NT2/D1 (cell line): ENCODE measurements around the gene RBM47.
"Not testable (repeated sequence)": the region's sequence is repeated elsewhere in the genome, so short reads cannot be mapped to it uniquely, and the experiment has no call there.

Source experiments
- DNase-seq: peaks from one replicate; pipeline ENCODE4 v3.0.0-alpha.2; 2011; ENCODE audit warnings: low read depth, low spot score
- H3K27me3 ChIP-seq: 2 replicates; pipeline ENCODE4 v1.6.0; 2011; ENCODE audit warnings: mild to moderate bottlenecking; ENCODE audit not compliant: insufficient read length, insufficient read depth
- H3K36me3 ChIP-seq: 2 replicates; pipeline ENCODE4 v1.6.1; 2011; ENCODE audit warnings: mild to moderate bottlenecking, low read length, mixed read lengths; ENCODE audit not compliant: insufficient read depth, insufficient read length
- H3K4me1 ChIP-seq: 2 replicates; pipeline ENCODE4 v1.5.1; 2011; ENCODE audit not compliant: insufficient read depth, insufficient read length
- H3K4me3 ChIP-seq: 2 replicates; pipeline ENCODE4 v1.5.1; 2011; ENCODE audit warnings: low read depth; ENCODE audit not compliant: insufficient read length
- H3K9ac ChIP-seq: 2 replicates; pipeline ENCODE4 v1.6.0; 2011; ENCODE audit warnings: low read depth; ENCODE audit not compliant: insufficient read length
- H3K9me3 ChIP-seq: 2 replicates; pipeline ENCODE4 v1.5.1; 2011; ENCODE audit warnings: mild to moderate bottlenecking, low read length; ENCODE audit not compliant: insufficient read depth
- SUZ12 ChIP-seq: IDR thresholded peaks from 2 replicates; pipeline ENCODE4 v1.6.1; 2011; ENCODE audit not compliant: insufficient read length, insufficient read depth; ENCODE audit errors: extremely low read depth
- YY1 ChIP-seq: IDR thresholded peaks from 2 replicates; pipeline ENCODE4 v1.6.1; 2011; ENCODE audit not compliant: insufficient read length, insufficient read depth
- ZNF274 ChIP-seq: IDR thresholded peaks from 2 replicates; pipeline ENCODE4 v1.6.1; 2011; ENCODE audit warnings: mild to moderate bottlenecking, low read depth, low read length

RBM47 gene

GRCh38 chr4:40550196-40550595 lies 79.5 kb downstream of the RBM47 start:
- TF ChIP-seq ZNF274 (no peak), YY1 (no peak), SUZ12 (no peak)
- Histone ChIP-seq H3K4me3 (no peak overlapping the region), H3K9ac (no peak overlapping the region), H3K4me1 (no peaks in the 10 kb centered on the region), H3K36me3 (peaks cover 2% of the 10 kb centered on the region), H3K27me3 (no peaks in the 10 kb centered on the region), H3K9me3 (no peaks in the 10 kb centered on the region)
- DNase-seq: no peak

- no peaks in the 10 kb centered on the region for H3K4me1 ChIP-seq
- H3K4me3 ChIP-seq: no peak overlapping the region
- TF ChIP-seq SUZ12: no peak
- TF ChIP-seq ZNF274: no peak
- no peak overlapping the region for H3K9ac ChIP-seq
- H3K27me3 ChIP-seq: no peaks in the 10 kb centered on the region
- peaks cover 2% of the 10 kb centered on the region for H3K36me3 ChIP-seq
- no peaks in the 10 kb centered on the region for H3K9me3 ChIP-seq
- DNase-seq: no peak
Observed at GRCh38 chr4:40548256-40548655, 81.4 kb downstream of the RBM47 start.

- no peaks in the 10 kb centered on the region for H3K27me3 ChIP-seq
- DNase-seq: no peak
- H3K9ac ChIP-seq: no peak overlapping the region
- no peaks in the 10 kb centered on the region for H3K4me1 ChIP-seq
- H3K36me3 ChIP-seq: peaks cover 2% of the 10 kb centered on the region
- H3K9me3 ChIP-seq: no peaks in the 10 kb centered on the region
- TF ChIP-seq SUZ12: no peak
- TF ChIP-seq ZNF274: no peak
- TF ChIP-seq YY1: no peak
- H3K4me3 ChIP-seq: no peak overlapping the region
Observed at GRCh38 chr4:40547789-40548132, 81.9 kb downstream of the RBM47 start.

- H3K27me3 ChIP-seq: no peaks in the 10 kb centered on the region
- no peak for TF ChIP-seq ZNF274
- no peak for TF ChIP-seq YY1
- no peak for TF ChIP-seq SUZ12
- H3K4me3 ChIP-seq: no peak overlapping the region
- no peaks in the 10 kb centered on the region for H3K9me3 ChIP-seq
- no peak for DNase-seq
- H3K36me3 ChIP-seq: peaks cover 2% of the 10 kb centered on the region
- no peaks in the 10 kb centered on the region for H3K4me1 ChIP-seq
- H3K9ac ChIP-seq: no peak overlapping the region
Observed at GRCh38 chr4:40546969-40547788, 82.5 kb downstream of the RBM47 start.

GRCh38 chr4:40546506-40546905 lies 83.2 kb downstream of the RBM47 start:
- H3K4me1 ChIP-seq: no peaks in the 10 kb centered on the region
- no peak for DNase-seq
- no peak overlapping the region for H3K9ac ChIP-seq
- no peak overlapping the region for H3K4me3 ChIP-seq
- H3K27me3 ChIP-seq: no peaks in the 10 kb centered on the region
- peaks cover 2% of the 10 kb centered on the region for H3K36me3 ChIP-seq
- no peaks in the 10 kb centered on the region for H3K9me3 ChIP-seq
- TF ChIP-seq SUZ12 (no peak), ZNF274 (no peak), YY1 (no peak)

- DNase-seq, H3K27me3 ChIP-seq, H3K9ac ChIP-seq, H3K4me3 ChIP-seq, H3K4me1 ChIP-seq, H3K36me3 ChIP-seq, H3K9me3 ChIP-seq: not testable (repeated sequence)
Observed at GRCh38 chr4:40545487-40545886, 84.2 kb downstream of the RBM47 start.

GRCh38 chr4:40544221-40544620 lies 85.4 kb downstream of the RBM47 start:
- TF ChIP-seq YY1 (no peak), SUZ12 (no peak), ZNF274 (no peak)
- Histone ChIP-seq H3K4me1 (no peaks in the 10 kb centered on the region), H3K4me3 (no peak overlapping the region), H3K36me3 (peaks cover 2% of the 10 kb centered on the region), H3K27me3 (no peaks in the 10 kb centered on the region), H3K9me3 (no peaks in the 10 kb centered on the region), H3K9ac (no peak overlapping the region)
- DNase-seq: no peak

GRCh38 chr4:40540800-40541199 lies 88.9 kb downstream of the RBM47 start:
- Histone ChIP-seq H3K9me3 (no peaks in the 10 kb centered on the region), H3K4me3 (no peak overlapping the region), H3K27me3 (no peaks in the 10 kb centered on the region), H3K36me3 (no peaks in the 10 kb centered on the region), H3K9ac (no peak overlapping the region), H3K4me1 (no peaks in the 10 kb centered on the region)
- TF ChIP-seq SUZ12 (no peak), ZNF274 (no peak), YY1 (no peak)
- no peak for DNase-seq
